GM12874 (cell line): ENCODE data around the gene RFX3.

ENCODE experiments used
- CTCF ChIP-seq: IDR thresholded peaks from 2 replicates; pipeline ENCODE4 v1.5.1; 2011; ENCODE audit warnings: low read depth, mild to moderate bottlenecking, control low read depth, low read length, moderate library complexity; ENCODE audit not compliant: insufficient read depth

Gene RFX3

GRCh38 chr9:3446313-3446712 lies 79.5 kb downstream of the RFX3 start:
- no peak for TF ChIP-seq CTCF

- no peak for TF ChIP-seq CTCF
Observed at GRCh38 chr9:3444016-3444415, 81.8 kb downstream of the RFX3 start.

GRCh38 chr9:3441197-3441816 lies 84.5 kb downstream of the RFX3 start:
- peak; percentile 53 for TF ChIP-seq CTCF

DNA sequence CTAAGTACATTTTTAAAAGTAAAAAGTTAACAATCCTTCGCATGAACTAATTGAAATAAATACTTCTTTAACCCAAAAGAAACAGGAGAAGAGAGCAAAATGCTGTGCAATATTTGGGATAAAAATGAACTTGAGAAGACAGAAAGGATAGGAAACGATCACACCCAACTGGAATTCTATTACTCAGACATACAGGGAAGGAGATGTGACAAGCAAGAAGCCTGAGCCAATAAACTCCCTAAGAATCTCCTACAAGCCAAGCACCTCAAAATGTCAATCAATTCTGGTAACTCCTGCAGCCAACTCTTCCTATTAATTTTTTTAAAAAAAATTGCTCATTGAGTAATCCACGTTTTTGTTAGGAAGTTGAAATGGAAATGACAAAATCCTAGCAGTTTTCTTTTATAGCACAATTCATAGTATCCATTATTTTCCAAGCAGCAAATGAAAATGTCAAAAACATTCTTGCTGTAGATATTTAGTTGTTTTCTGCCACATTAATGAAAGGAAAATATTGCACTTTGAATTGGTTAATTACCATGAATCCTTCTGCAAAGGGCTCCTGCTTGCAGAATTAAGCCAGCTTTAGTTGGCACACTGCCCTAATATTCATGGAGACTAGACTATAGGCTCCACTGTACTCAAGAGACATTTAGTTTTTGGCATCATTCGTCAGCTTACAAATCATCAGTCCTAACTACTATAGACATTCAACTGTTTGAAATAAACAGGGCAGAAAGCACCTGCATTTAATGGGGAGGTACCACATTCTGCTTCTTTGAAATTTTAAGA lies 89.0 kb downstream of the RFX3 start:
- no peak for TF ChIP-seq CTCF

GRCh38 chr9:3435732-3436131 lies 90.1 kb downstream of the RFX3 start:
- TF ChIP-seq CTCF = no peak

GRCh38 chr9:3434594-3434993 lies 91.2 kb downstream of the RFX3 start:
- TF ChIP-seq CTCF = no peak

GRCh38 chr9:3433754-3434153 lies 92.0 kb downstream of the RFX3 start:
- TF ChIP-seq CTCF = no peak
